Cerebellar nuclear complex (tissue), 1 donor: ENCODE results near the gene FCHSD2.
"Not testable (repeated sequence)": the region's sequence is repeated elsewhere in the genome, so short reads cannot be mapped to it uniquely, and the experiment has no call there.

Experiments
- DNase-seq, 2 experiments: peaks; one replicate each; lab custom pipeline; 2025; lab: John Stamatoyannopoulos, UW

The FCHSD2 gene

GRCh38 chr11:72924568-72925190 lies 217.4 kb downstream of the FCHSD2 start:
- DNase-seq: no peak

- DNase-seq: no peak
Measured at GRCh38 chr11:72921028-72921716, 220.9 kb downstream of the FCHSD2 start.

GRCh38 chr11:72920001-72920400 lies 222.1 kb downstream of the FCHSD2 start:
- no peak for DNase-seq

GRCh38 chr11:72918851-72919250 lies 223.3 kb downstream of the FCHSD2 start:
- no peak for DNase-seq

- DNase-seq: no peak
Measured at GRCh38 chr11:72912253-72912652, 229.9 kb downstream of the FCHSD2 start.

- not testable (repeated sequence) for DNase-seq
Measured at GRCh38 chr11:72909558-72910388, 232.3 kb downstream of the FCHSD2 start.

GRCh38 chr11:72908032-72908676 lies 234.0 kb downstream of the FCHSD2 start:
- DNase-seq: no peak

- DNase-seq: no peak
Measured at GRCh38 chr11:72904016-72904415, 238.1 kb downstream of the FCHSD2 start.

GRCh38 chr11:72901374-72901773 lies 240.7 kb downstream of the FCHSD2 start:
- no peak for DNase-seq

- no peak for DNase-seq
Measured at GRCh38 chr11:72900013-72900412, 242.1 kb downstream of the FCHSD2 start.

GRCh38 chr11:72899238-72899637 lies 242.9 kb downstream of the FCHSD2 start:
- no peak for DNase-seq

GRCh38 chr11:72897506-72897905 lies 244.6 kb downstream of the FCHSD2 start:
- no peak for DNase-seq

GRCh38 chr11:72896431-72896830 lies 245.7 kb downstream of the FCHSD2 start:
- DNase-seq: no peak

- DNase-seq: no peak
Measured at GRCh38 chr11:72890881-72891280, 251.2 kb downstream of the FCHSD2 start.

- DNase-seq: no peak
Measured at GRCh38 chr11:72886619-72887018, 255.5 kb downstream of the FCHSD2 start.

GRCh38 chr11:72885749-72886609 lies 256.1 kb downstream of the FCHSD2 start:
- DNase-seq: no peak

- DNase-seq: no peak
Measured at GRCh38 chr11:72876147-72876546, 266.0 kb downstream of the FCHSD2 start.

- no peak for DNase-seq
Measured at GRCh38 chr11:72875736-72876135, 266.4 kb downstream of the FCHSD2 start.

- no peak for DNase-seq
Measured at GRCh38 chr11:72872012-72872411, 270.1 kb downstream of the FCHSD2 start.

- no peak for DNase-seq
Measured at GRCh38 chr11:72871119-72871518, 271.0 kb downstream of the FCHSD2 start.

GRCh38 chr11:72869831-72870230 lies 272.3 kb downstream of the FCHSD2 start:
- no peak for DNase-seq
